ENCODE data around the gene LCN10. TPM values are rescaled to one million over a fixed set of nuclear protein-coding genes. Genes with fewer than 3 reads are reported as not detected.

Gene LCN10
- total RNA-seq, 1 experiment from 2014 or later = not detected

- Mint-ChIP-seq H3K27me3 (ENCODE audit: insufficient read depth, unreplicated experiment) (no peaks in the 10 kb centered on the region), H3K9me3 (ENCODE audit: unreplicated experiment) (no peaks in the 10 kb centered on the region), H3K4me1 (ENCODE audit: low read depth, unreplicated experiment) (peaks cover 70% of the 10 kb centered on the region), H3K36me3 (ENCODE audit: insufficient read depth, unreplicated experiment) (peaks cover 9% of the 10 kb centered on the region), H3K27ac (ENCODE audit: unreplicated experiment) (peak overlapping the region; percentile 25), H3K4me3 (ENCODE audit: unreplicated experiment) (peak overlapping the region; percentile 15)
- POLR2A ChIA-PET = no interaction called here
- peaks cover 57% of the 10 kb centered on the region for H3K4me1 ChIP-seq
- no peaks in the 10 kb centered on the region for H3K27me3 ChIP-seq (replicated peaks; ENCODE audit: control insufficient read depth, insufficient read depth, low read length)
- BruUV-seq (replicated peaks) = no TSS peak
- no peaks in the 10 kb centered on the region for H3K9me3 ChIP-seq
- TF ChIP-seq CTCF (IDR thresholded peaks at IDR 0.05; ENCODE audit: insufficient read depth in 1 of 2, low read depth in 1 of 2, low read length in 1 of 2, severe bottlenecking in 1 of 2, unreplicated experiment in 1 of 2) = no peak
- CTCF ChIA-PET = no interaction called here
- peak; percentile 79 to 90 for DNase-seq
- H3K36me3 ChIP-seq (ENCODE audit: control insufficient read depth, insufficient read depth, low read length) = no peaks in the 10 kb centered on the region
- no peak overlapping the region for H3K4me3 ChIP-seq (ENCODE audit: low read depth, low read length)
- intact Hi-C loops (cut with micrococcal nuclease; ENCODE audit: unreplicated experiment) = loop anchor here (1.0 to 5.0 kb wide), 2 partner anchors 19 to 162 kb away; partner anchors contain the start of gene C8G
Observed at GRCh38 chr9:136784997-136785361, 42.2 kb upstream of the LCN10 start.

- Mint-ChIP-seq H3K27ac (ENCODE audit: unreplicated experiment) (peak overlapping the region; percentile 25), H3K4me1 (ENCODE audit: low read depth, unreplicated experiment) (peaks cover 71% of the 10 kb centered on the region), H3K27me3 (ENCODE audit: insufficient read depth, unreplicated experiment) (no peaks in the 10 kb centered on the region), H3K9me3 (ENCODE audit: unreplicated experiment) (peaks cover 2% of the 10 kb centered on the region), H3K4me3 (ENCODE audit: unreplicated experiment) (peak overlapping the region; percentile 15), H3K36me3 (ENCODE audit: insufficient read depth, unreplicated experiment) (peaks cover 10% of the 10 kb centered on the region)
- no peaks in the 10 kb centered on the region for H3K36me3 ChIP-seq (ENCODE audit: control insufficient read depth, insufficient read depth, low read length)
- no peaks in the 10 kb centered on the region for H3K9me3 ChIP-seq
- DNase-seq = peak in 1 of 2 experiments; percentile 62
- no peaks in the 10 kb centered on the region for H3K27me3 ChIP-seq (replicated peaks; ENCODE audit: control insufficient read depth, insufficient read depth, low read length)
- intact Hi-C loops (cut with micrococcal nuclease; ENCODE audit: unreplicated experiment) = loop anchor here (1.0 kb wide), 1 partner anchor 18 kb away; no protein-coding TSS in a partner anchor
- H3K4me3 ChIP-seq (ENCODE audit: low read depth, low read length) = no peak overlapping the region
- CTCF ChIA-PET = no interaction called here
- POLR2A ChIA-PET = no interaction called here
- peaks cover 57% of the 10 kb centered on the region for H3K4me1 ChIP-seq
- TF ChIP-seq CTCF (IDR thresholded peaks at IDR 0.05; ENCODE audit: insufficient read depth in 1 of 2, low read depth in 1 of 2, low read length in 1 of 2, severe bottlenecking in 1 of 2, unreplicated experiment in 1 of 2) = peak in 1 of 2 experiments; percentile 68
- TSS peak; percentile 81 for BruUV-seq (replicated peaks)
Observed at GRCh38 chr9:136784249-136784996, 41.7 kb upstream of the LCN10 start.

DNA sequence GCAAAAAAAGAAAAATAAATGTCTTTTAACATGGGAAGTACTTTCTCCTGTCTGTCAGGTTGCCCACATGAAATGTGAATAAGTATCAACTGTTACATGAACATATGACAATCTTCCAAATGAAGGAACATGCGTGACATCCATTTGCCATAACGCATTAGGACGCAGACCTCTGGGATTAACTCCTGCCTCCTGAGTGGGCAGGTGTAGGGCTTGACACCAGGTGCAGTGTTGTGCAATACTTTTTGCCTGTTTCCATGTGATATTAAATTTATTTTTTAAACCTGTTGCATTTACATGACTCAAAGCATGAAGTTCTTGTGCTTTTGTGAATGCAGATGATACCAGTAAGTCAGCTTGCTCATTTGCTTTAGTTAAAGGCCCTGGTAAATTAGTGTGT lies 39.7 kb upstream of the LCN10 start:
- Mint-ChIP-seq H3K4me1 (ENCODE audit: low read depth, unreplicated experiment) (peaks cover 71% of the 10 kb centered on the region), H3K36me3 (ENCODE audit: insufficient read depth, unreplicated experiment) (peaks cover 21% of the 10 kb centered on the region), H3K9me3 (ENCODE audit: unreplicated experiment) (peaks cover 22% of the 10 kb centered on the region), H3K27me3 (ENCODE audit: insufficient read depth, unreplicated experiment) (no peaks in the 10 kb centered on the region), H3K4me3 (ENCODE audit: unreplicated experiment) (no peak overlapping the region), H3K27ac (ENCODE audit: unreplicated experiment) (no peak overlapping the region)
- no TSS peak for BruUV-seq (replicated peaks)
- intact Hi-C loops (cut with micrococcal nuclease; ENCODE audit: unreplicated experiment) = no loop called here
- CTCF ChIA-PET = interaction anchor here (0.6 kb wide), 1 partner anchor 16 kb away, joined by 6 read pairs; no protein-coding TSS in a partner anchor
- POLR2A ChIA-PET = no interaction called here
- H3K9me3 ChIP-seq = no peaks in the 10 kb centered on the region
- no peak for TF ChIP-seq CTCF (IDR thresholded peaks at IDR 0.05; ENCODE audit: insufficient read depth in 1 of 2, low read depth in 1 of 2, low read length in 1 of 2, severe bottlenecking in 1 of 2, unreplicated experiment in 1 of 2)
- no peak for DNase-seq
- peaks cover 56% of the 10 kb centered on the region for H3K4me1 ChIP-seq
- H3K4me3 ChIP-seq (ENCODE audit: low read depth, low read length) = no peak overlapping the region
- H3K27me3 ChIP-seq (replicated peaks; ENCODE audit: control insufficient read depth, insufficient read depth, low read length) = no peaks in the 10 kb centered on the region
- H3K36me3 ChIP-seq (ENCODE audit: control insufficient read depth, insufficient read depth, low read length) = no peaks in the 10 kb centered on the region; the same call in 1 of the 2 replicates
